Right hindlimb (tissue), 1 donor: ENCODE data around the gene HINT3.
"Not testable (repeated sequence)": the region's sequence is repeated elsewhere in the genome, so short reads cannot be mapped to it uniquely, and the experiment has no call there.

Source experiments
- DNase-seq: peaks from one replicate; pipeline ENCODE4 v3.0.0-alpha.2; 2018

HINT3 gene

DNA sequence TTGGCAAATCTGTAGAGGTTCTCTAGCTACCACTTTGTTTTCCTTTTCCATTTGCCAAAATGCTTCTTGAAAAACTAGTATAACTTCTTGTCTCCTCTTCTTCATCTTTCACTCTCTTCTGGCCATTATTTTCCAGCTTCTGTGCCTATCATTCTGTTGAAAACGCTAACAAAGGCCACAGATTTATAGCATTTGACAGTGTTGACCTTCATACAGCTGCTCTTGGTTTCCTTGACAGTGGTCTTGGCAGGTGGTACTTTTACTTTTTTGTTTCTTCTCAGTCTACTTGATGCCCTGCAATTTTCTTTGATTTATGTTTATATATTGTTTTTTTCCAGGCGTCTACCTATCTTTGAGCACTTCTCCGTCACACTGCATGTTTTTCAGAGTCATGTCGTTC is 53.5 kb downstream of the HINT3 start:
- no peak for DNase-seq

DNA sequence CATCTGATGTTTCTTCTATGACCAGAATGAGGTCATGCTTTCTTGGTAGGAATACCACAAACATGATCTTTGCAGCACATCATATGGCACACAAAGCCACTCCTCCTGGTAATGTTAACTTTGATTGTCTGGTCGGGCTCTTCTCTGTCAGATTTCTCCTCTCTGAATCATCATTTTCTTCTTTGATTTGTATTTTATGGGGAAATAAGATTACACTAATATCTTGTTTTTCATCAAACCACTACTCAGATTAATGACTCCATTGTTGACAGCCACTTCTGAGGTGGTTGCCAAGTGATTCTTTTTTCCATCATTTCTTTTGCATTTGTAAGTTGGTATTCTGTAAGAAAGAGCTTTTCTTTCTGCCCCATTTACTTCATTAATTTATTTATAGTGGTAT is 59.3 kb downstream of the HINT3 start:
- DNase-seq = no peak

DNA sequence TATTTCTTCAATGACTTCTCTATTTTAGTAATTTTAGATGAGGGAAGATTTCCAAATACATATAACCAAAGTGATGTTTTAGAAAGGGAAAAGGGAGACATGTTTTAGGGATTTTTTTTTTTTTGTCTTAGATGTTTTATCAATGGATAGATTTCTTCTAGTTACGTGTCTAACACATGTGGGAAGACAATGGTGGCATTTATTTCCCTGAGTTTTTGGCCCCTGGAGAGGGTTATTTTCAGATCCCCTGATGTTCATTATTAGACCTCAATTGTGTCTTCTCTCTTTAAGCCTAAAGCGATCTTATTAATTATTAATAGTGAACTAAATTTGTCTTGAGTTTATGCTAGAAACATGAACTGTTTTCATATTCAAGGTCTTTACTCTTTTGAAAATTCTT is 60.0 kb downstream of the HINT3 start:
- no peak for DNase-seq

DNA sequence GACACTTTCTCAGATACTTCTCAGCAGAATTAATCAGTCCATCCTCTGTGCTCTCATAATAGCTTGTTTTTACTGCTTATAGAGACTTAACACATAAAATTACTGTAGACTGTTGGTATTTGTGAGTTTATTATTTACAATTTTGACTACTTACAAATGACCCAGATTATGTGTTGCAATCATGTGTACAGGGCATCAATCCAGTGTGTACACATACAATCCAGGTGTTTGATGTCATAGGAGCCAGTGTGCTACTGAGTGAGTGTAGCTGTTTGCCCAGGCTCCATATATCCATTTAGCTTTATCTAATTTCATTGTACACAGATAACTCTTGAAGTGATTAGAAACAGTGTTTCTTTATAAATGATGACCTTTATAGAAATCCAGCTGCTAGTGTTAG is 61.1 kb downstream of the HINT3 start:
- DNase-seq = no peak

DNA sequence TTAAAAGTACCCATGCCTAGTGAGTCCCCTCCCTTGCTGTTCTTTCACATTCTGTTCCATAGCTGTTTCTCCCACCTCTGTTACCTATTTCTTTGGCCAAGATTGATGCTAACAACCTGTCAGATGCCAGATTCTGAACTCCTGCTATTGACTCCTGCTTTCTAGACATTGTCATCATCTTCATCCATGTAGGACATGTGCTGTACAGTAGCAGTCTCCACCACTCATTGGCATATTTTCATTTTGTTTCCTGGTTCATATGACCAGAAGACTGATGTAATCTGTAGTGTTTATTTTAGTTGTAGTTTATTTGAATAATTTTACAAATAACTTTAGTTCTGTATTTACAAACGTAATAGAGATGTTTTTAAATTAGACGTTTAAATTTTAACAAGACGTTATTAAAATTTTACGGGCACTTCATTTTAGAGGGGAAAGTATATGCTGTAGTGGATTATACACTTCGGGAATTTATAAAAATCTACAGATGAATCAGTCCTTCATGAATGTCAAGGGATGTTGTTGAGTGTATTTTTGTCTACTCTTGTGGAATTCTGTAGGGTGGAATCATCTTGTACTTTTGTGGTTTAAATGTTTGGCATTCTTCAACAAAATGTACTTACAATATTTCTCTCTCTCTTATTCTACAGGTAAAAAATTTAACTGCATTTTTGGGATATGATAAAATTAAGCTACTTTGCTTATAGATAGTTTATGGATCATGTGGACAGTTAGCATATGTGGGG is 63.9 kb downstream of the HINT3 start:
- DNase-seq = no peak

DNA sequence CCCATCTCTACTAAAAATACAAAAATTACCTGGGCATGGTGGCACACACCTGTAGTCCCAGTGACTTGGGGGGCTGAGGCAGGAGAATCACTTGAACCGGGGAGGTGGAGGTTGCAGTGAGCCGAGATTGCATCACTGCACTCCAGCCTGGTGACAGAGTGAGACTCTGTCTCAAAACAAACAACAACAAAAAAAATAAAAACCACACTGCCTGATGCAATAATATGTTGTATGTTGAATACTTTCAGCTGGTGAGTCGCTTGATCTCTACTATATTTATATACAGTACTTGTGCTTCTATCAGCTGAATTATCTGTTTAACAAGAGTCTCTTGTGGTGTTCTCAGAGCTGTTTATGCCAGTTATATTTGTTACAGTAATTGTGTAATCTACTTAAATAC is 66.9 kb downstream of the HINT3 start:
- DNase-seq = not testable (repeated sequence)

DNA sequence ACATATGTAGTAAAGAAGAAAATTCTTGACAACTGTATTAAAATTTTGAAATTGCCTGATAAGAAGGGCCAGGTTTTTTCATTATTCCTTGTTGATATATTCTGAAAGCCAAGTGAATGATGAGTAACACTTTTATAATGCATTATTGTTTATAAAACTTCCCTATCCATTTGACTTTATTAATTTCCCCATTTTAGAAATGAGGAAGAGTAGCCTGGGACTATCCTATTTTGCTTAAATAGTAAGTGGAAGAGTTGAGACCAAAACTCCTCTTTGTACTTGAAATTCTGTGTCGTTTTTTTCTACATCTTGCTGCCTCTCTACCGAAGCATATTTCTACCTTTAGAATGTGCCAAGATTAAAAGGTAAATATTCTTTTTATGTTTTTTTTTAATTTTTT is 69.4 kb downstream of the HINT3 start:
- no peak for DNase-seq

DNA sequence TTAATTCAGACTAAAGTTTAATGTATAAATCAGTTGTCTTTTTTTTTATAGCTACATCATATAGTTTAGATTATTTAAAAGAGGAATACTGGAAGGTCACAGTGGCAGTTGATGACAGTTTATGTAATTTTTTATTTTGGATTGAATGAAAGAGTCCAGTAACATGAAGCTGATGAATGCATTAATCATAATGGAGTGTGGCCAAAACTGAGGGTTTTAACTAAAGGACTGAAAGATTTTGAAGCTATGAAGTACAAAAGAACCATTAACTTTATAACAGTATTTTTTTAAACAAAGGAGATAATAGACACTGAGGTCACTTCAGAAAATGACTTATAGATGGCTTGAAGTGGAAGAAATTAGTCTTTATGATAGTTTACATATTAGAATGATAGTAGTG is 71.0 kb downstream of the HINT3 start:
- DNase-seq = no peak
